Ascending aorta (tissue), 2 donors: ENCODE data around the gene RHOT2. TPM values are rescaled to one million over a fixed set of nuclear protein-coding genes. Genes with fewer than 3 reads are reported as not detected.

Experiments used
- DNase-seq, 2 donors: peaks; one replicate each; pipeline ENCODE4 v3.0.0-alpha.2; 2019; ENCODE audit warnings: low spot score in 2 of 2
- H3K27ac ChIP-seq, 2 donors: fragments of 200-600 bp; sonication (generic); one replicate each; pipeline ENCODE4 v1.5.1; 2016 to 2017; ENCODE audit warnings: mild to moderate bottlenecking in 1 of 2
- H3K27me3 ChIP-seq: fragments of 200-600 bp; sonication (generic); one replicate; pipeline ENCODE4 v1.5.1; 2017
- H3K36me3 ChIP-seq, 2 donors: fragments of 200-600 bp; sonication (generic); one replicate each; pipeline ENCODE4 v1.5.1; 2016
- H3K4me1 ChIP-seq, 2 donors: fragments of 200-600 bp; sonication (generic); one replicate each; pipeline ENCODE4 v1.5.1; 2016 to 2017; ENCODE audit warnings: mild to moderate bottlenecking in 1 of 2
- H3K4me3 ChIP-seq, 2 donors: fragments of 200-600 bp; sonication (generic); one replicate each; pipeline ENCODE4 v1.5.1; 2016 to 2017; ENCODE audit warnings: mild to moderate bottlenecking in 1 of 2
- H3K9me3 ChIP-seq, 2 donors: fragments of 200-600 bp; sonication (generic); one replicate each; pipeline ENCODE4 v1.5.1; 2016
- CTCF ChIP-seq, 3 experiments: fragments of 200-600 bp in 2 of 3; fragments of 450-650 bp in 1 of 3; sonication (generic) in 2 of 3; IDR thresholded peaks; one replicate each; pipeline ENCODE4 v1.5.1; 2016 to 2019; ENCODE audit warnings: antibody characterized with exemption in 3 of 3, mild to moderate bottlenecking in 1 of 3, moderate library complexity in 1 of 3
- intact Hi-C: fragments of 100-400 bp; cut with DNase I; formaldehyde crosslinking; loops from one replicate; pipeline ENCODE4 v1.15.1; 2023
- total RNA-seq: library from RNA; depleted of rRNA; stranded (reverse); fragments of >200 nt; gene quantifications from one replicate; pipeline ENCODE4 v1.1.0, GENCODE V29; 2016

The RHOT2 gene
- total RNA-seq, 1 donor from 2014 or later = 41.8 TPM

GRCh38 chr16:668519-669171 is 713 bp downstream of the RHOT2 start:
- Histone ChIP-seq H3K9me3 (no peaks in the 10 kb centered on the region), H3K4me3 (peak overlapping the region; percentile 86 to 98), H3K36me3 (peaks cover 43% of the 10 kb centered on the region in 2 donors), H3K27ac (peak overlapping the region; percentile 85 to 88), H3K27me3 (no peaks in the 10 kb centered on the region), H3K4me1 (peaks cover 0 to 14% of the 10 kb centered on the region in 2 donors)
- no peak for TF ChIP-seq CTCF (IDR thresholded peaks at IDR 0.05)
- intact Hi-C loops = loop anchor here (10.0 kb wide), 1 partner anchor 274 kb away; the partner anchor contains the start of gene NME4
- DNase-seq = no peak

- peaks cover 45% of the 10 kb centered on the region in 2 donors for H3K36me3 ChIP-seq
- H3K27ac ChIP-seq = no peak overlapping the region
- peak overlapping the region in 1 of 2 donors; percentile 98 for H3K4me3 ChIP-seq
- DNase-seq = no peak
- H3K27me3 ChIP-seq = no peaks in the 10 kb centered on the region
- H3K4me1 ChIP-seq = peaks cover 0 to 14% of the 10 kb centered on the region in 2 donors
- intact Hi-C loops = loop anchor here (10.0 kb wide), 1 partner anchor 275 kb away; the partner anchor contains the start of gene NME4
- H3K9me3 ChIP-seq = no peaks in the 10 kb centered on the region
- TF ChIP-seq CTCF (IDR thresholded peaks at IDR 0.05) = no peak
These were observed 1.7 kb downstream of the RHOT2 start for GRCh38 chr16:669666-670065.

- no peak for TF ChIP-seq CTCF (IDR thresholded peaks at IDR 0.05)
- Histone ChIP-seq H3K27me3 (no peaks in the 10 kb centered on the region), H3K4me1 (peaks cover 0 to 17% of the 10 kb centered on the region in 2 donors), H3K27ac (no peak overlapping the region), H3K36me3 (peaks cover 45% of the 10 kb centered on the region in 2 donors), H3K4me3 (no peak overlapping the region), H3K9me3 (no peaks in the 10 kb centered on the region)
- DNase-seq = no peak
- intact Hi-C loops = no loop called here
These were observed 2.8 kb downstream of the RHOT2 start for GRCh38 chr16:670485-671352.

- H3K27ac ChIP-seq = no peak overlapping the region
- H3K4me1 ChIP-seq = peaks cover 0 to 20% of the 10 kb centered on the region in 2 donors
- H3K9me3 ChIP-seq = no peaks in the 10 kb centered on the region
- H3K27me3 ChIP-seq = no peaks in the 10 kb centered on the region
- H3K4me3 ChIP-seq = no peak overlapping the region
- no peak for TF ChIP-seq CTCF (IDR thresholded peaks at IDR 0.05)
- no peak for DNase-seq
- intact Hi-C loops = no loop called here
- peaks cover 45% of the 10 kb centered on the region in 2 donors for H3K36me3 ChIP-seq
These were observed 3.6 kb downstream of the RHOT2 start for GRCh38 chr16:671353-672131.

GRCh38 chr16:672371-672770 is 4.4 kb downstream of the RHOT2 start:
- H3K9me3 ChIP-seq = no peaks in the 10 kb centered on the region
- no peak for TF ChIP-seq CTCF (IDR thresholded peaks at IDR 0.05)
- peaks cover 0 to 17% of the 10 kb centered on the region in 2 donors for H3K4me1 ChIP-seq
- no peaks in the 10 kb centered on the region for H3K27me3 ChIP-seq
- no peak overlapping the region for H3K27ac ChIP-seq
- intact Hi-C loops = no loop called here
- H3K36me3 ChIP-seq = peaks cover 45% of the 10 kb centered on the region in 2 donors
- H3K4me3 ChIP-seq = no peak overlapping the region
- DNase-seq = no peak
